Ectodermal cell (in vitro differentiated cells): ENCODE data around the gene GORASP1.
"Not testable (repeated sequence)": the region's sequence is repeated elsewhere in the genome, so short reads cannot be mapped to it uniquely, and the experiment has no call there.

Experiments used
- H3K27ac ChIP-seq: 2 replicates; pipeline ENCODE4 v1.7.0; 2013; ENCODE audit warnings: mild to moderate bottlenecking, low read depth, low read length; ENCODE audit not compliant: insufficient read depth, poor library complexity, severe bottlenecking
- H3K27me3 ChIP-seq: 2 replicates; pipeline ENCODE4 v1.7.0; 2013; ENCODE audit warnings: mild to moderate bottlenecking, low read length; ENCODE audit not compliant: insufficient read depth, control insufficient read depth, poor library complexity, severe bottlenecking
- H3K36me3 ChIP-seq: one replicate; pipeline ENCODE4 v1.7.0; 2013; ENCODE audit warnings: low read length; ENCODE audit not compliant: control insufficient read depth, insufficient read depth
- H3K4me1 ChIP-seq: one replicate; pipeline ENCODE4 v1.7.0; 2013; ENCODE audit warnings: low read length; ENCODE audit not compliant: control insufficient read depth, insufficient read depth
- H3K4me3 ChIP-seq: 2 replicates; pipeline ENCODE4 v1.7.0; 2013; ENCODE audit warnings: low read depth, low read length, control low read depth; ENCODE audit not compliant: insufficient read depth
- H3K9me3 ChIP-seq: 2 replicates; pipeline ENCODE4 v1.7.0; 2013; ENCODE audit warnings: mild to moderate bottlenecking, low read length, moderate library complexity; ENCODE audit not compliant: control insufficient read depth
- WGBS, 2 experiments: methylation state at CpG; one replicate each; pipeline ENCODE4 v1.1.7; 2013; ENCODE audit warnings: missing lambda C conversion rate in 2 of 2; 5-methylcytosine and 5-hydroxymethylcytosine counted together

GORASP1 gene

DNA sequence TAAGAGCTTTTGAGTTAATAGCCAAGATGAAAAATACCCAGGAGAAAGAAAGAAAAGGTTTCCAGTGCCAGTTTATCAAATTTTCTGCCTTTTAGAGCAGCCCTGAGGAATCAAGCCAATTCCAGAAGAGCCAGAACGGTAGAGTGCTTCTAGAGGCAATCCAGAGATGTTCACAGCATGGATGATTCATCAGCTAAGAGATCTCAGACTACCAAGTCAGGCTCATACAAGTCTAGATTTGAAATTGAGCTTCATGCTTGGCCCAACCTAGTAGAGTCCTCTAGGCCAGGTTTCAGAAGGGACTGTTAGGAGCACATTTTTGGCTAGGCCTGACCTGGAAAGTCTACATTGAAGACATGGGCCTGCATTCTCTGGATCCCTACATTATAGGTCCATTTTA lies 40.1 kb downstream of the GORASP1 start:
- Histone ChIP-seq H3K4me1 (no peaks in the 10 kb centered on the region), H3K36me3 (peaks cover 12% of the 10 kb centered on the region), H3K9me3 (no peaks in the 10 kb centered on the region), H3K27ac (no peak overlapping the region), H3K27me3 (no peaks in the 10 kb centered on the region), H3K4me3 (no peak overlapping the region)
- WGBS, 2 experiments, result 88 to 92% methylated on average over 1 of the region's 1 CpG

DNA sequence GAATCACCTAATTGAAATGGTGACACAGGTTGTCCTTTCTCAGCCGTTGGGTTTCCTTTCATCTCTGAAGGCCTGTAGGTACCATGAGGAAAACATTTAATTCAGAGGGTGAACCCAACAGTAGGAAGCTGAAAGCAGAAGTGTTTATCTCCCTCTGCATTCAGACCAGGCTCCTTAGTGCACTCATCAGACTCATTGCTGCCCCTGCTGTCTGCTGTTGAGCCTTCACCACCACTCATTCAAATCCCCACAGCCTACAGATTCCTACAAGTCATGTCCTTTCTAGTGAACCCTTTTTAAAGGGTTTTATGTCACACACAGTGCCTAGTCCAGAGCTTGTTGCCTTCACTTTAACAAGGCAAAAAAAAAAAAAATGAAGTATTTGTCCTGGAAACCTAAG lies 42.2 kb downstream of the GORASP1 start:
- WGBS, 2 experiments, result 46 to 53% methylated on average over 1 of the region's 1 CpG
- H3K4me3 ChIP-seq, result no peak overlapping the region
- H3K36me3 ChIP-seq, result peaks cover 8% of the 10 kb centered on the region
- no peak overlapping the region for H3K27ac ChIP-seq
- no peaks in the 10 kb centered on the region for H3K4me1 ChIP-seq
- H3K27me3 ChIP-seq, result no peaks in the 10 kb centered on the region
- H3K9me3 ChIP-seq, result no peaks in the 10 kb centered on the region

DNA sequence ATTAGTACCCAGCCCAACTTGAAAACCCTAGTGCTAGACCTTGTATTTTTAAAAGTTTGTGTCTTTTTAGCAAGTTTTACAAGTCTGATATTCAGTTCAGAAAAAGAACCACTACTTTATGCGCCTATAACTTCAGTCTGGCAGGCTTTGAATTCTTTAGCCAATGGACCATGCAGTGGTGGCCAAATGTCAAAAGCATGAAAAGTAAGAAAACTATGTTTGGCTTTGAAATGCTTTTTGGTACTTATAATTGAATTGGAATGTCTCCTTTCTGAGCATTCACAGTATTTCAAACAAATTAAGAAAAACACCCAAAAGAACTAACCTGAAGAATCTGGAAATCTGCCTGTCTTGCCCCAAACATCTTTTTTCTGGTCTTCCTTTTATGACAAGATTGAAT lies 42.8 kb downstream of the GORASP1 start:
- Histone ChIP-seq H3K4me3 (no peak overlapping the region), H3K9me3 (no peaks in the 10 kb centered on the region), H3K27me3 (no peaks in the 10 kb centered on the region), H3K36me3 (peaks cover 8% of the 10 kb centered on the region), H3K4me1 (no peaks in the 10 kb centered on the region), H3K27ac (no peak overlapping the region)
- WGBS, 2 experiments, result 100% methylated on average over 1 of the region's 1 CpG

GRCh38 chr3:39063143-39063542 lies 44.3 kb downstream of the GORASP1 start:
- Histone ChIP-seq H3K27me3 (no peaks in the 10 kb centered on the region), H3K27ac (no peak overlapping the region), H3K4me1 (no peaks in the 10 kb centered on the region), H3K9me3 (no peaks in the 10 kb centered on the region), H3K4me3 (no peak overlapping the region), H3K36me3 (peaks cover 8% of the 10 kb centered on the region)
- WGBS, 2 experiments, result 93 to 97% methylated on average over 3 of the region's 3 CpGs

DNA sequence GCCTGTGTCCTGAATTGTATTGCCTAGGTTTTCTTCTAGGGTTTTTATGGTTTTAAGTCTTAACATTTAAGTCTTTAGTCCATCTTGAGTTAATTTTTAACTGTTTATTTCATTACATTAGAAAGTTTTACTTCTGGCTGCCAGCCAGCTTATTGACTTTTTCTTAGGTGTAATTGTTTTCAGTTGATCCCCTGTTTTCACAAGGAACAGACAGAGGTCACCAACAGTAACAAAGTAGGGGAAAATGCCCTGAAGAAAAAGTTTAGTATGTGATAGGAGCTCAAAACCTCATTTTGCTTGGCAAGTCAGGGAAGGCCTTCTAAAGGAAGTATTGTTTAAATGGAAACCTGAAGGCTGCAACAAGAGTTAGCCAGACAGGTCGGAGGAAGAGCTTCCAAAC lies 45.2 kb downstream of the GORASP1 start:
- H3K4me1 ChIP-seq, result no peaks in the 10 kb centered on the region
- no peaks in the 10 kb centered on the region for H3K9me3 ChIP-seq
- 87 to 88% methylated on average over 1 of the region's 1 CpG for whole genome bisulfite sequencing, 2 experiments
- no peak overlapping the region for H3K27ac ChIP-seq
- peaks cover 8% of the 10 kb centered on the region for H3K36me3 ChIP-seq
- no peak overlapping the region for H3K4me3 ChIP-seq
- H3K27me3 ChIP-seq, result no peaks in the 10 kb centered on the region

DNA sequence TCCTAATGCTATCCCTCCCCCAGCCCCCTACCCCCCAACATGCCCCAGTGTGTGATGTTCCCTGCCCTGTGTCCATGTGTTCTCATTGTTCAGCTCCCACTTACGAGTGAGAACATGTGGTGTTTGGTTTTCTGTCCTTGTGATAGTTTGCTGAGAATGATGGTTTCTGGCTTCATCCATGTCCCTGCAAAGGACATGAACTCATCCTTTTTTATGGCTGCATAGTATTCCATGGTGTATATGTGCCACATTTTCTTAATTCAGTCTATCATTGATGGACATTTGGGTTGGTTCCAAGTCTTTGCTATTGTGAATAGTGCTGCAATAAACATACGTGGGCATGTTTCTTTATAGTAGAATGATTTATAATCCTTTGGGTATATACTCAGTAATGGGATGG lies 46.2 kb downstream of the GORASP1 start:
- not testable (repeated sequence) for H3K4me3 ChIP-seq, H3K27ac ChIP-seq, H3K27me3 ChIP-seq, H3K36me3 ChIP-seq, H3K4me1 ChIP-seq, H3K9me3 ChIP-seq
- WGBS, 2 experiments, result 92 to 100% methylated on average over 1 of the region's 2 CpGs

DNA sequence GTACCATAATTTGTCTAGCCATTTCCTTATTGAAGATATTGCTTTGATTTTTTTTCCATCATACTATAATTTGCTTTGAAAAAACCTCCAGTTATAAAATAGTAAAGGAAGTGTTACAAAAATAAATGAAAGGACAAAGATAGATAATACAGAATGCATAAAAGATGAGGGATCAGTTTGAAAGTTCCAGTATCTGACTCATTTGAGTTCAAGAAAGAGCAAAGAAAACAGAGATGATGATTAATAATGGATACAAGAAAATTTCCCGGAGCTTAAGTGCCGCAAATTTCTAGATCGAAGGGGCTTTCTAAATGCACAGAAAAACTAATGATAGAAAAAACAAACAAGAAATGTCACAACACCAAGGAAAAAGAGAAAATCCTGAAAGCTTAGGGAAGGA lies 51.3 kb downstream of the GORASP1 start:
- H3K9me3 ChIP-seq, result no peaks in the 10 kb centered on the region
- no peaks in the 10 kb centered on the region for H3K36me3 ChIP-seq
- no peak overlapping the region for H3K27ac ChIP-seq
- H3K4me1 ChIP-seq, result peaks cover 6% of the 10 kb centered on the region
- H3K4me3 ChIP-seq, result no peak overlapping the region
- 92 to 100% methylated on average over 3 of the region's 3 CpGs for WGBS, 2 experiments
- H3K27me3 ChIP-seq, result no peaks in the 10 kb centered on the region

GRCh38 chr3:39053696-39054095 lies 53.7 kb downstream of the GORASP1 start:
- Histone ChIP-seq H3K36me3 (no peaks in the 10 kb centered on the region), H3K4me3 (no peak overlapping the region), H3K4me1 (peaks cover 6% of the 10 kb centered on the region), H3K9me3 (no peaks in the 10 kb centered on the region), H3K27me3 (no peaks in the 10 kb centered on the region), H3K27ac (no peak overlapping the region)
- 91 to 93% methylated on average over 2 of the region's 2 CpGs for WGBS, 2 experiments

GRCh38 chr3:39052583-39052982 lies 54.8 kb downstream of the GORASP1 start:
- WGBS, 2 experiments, result 4 to 7% methylated on average over 8 to 10 of the region's 11 CpGs
- Histone ChIP-seq H3K36me3 (no peaks in the 10 kb centered on the region), H3K27me3 (no peaks in the 10 kb centered on the region), H3K4me1 (peaks cover 6% of the 10 kb centered on the region), H3K27ac (peak overlapping the region; percentile 93), H3K9me3 (no peaks in the 10 kb centered on the region), H3K4me3 (peak overlapping the region; percentile 62)

DNA sequence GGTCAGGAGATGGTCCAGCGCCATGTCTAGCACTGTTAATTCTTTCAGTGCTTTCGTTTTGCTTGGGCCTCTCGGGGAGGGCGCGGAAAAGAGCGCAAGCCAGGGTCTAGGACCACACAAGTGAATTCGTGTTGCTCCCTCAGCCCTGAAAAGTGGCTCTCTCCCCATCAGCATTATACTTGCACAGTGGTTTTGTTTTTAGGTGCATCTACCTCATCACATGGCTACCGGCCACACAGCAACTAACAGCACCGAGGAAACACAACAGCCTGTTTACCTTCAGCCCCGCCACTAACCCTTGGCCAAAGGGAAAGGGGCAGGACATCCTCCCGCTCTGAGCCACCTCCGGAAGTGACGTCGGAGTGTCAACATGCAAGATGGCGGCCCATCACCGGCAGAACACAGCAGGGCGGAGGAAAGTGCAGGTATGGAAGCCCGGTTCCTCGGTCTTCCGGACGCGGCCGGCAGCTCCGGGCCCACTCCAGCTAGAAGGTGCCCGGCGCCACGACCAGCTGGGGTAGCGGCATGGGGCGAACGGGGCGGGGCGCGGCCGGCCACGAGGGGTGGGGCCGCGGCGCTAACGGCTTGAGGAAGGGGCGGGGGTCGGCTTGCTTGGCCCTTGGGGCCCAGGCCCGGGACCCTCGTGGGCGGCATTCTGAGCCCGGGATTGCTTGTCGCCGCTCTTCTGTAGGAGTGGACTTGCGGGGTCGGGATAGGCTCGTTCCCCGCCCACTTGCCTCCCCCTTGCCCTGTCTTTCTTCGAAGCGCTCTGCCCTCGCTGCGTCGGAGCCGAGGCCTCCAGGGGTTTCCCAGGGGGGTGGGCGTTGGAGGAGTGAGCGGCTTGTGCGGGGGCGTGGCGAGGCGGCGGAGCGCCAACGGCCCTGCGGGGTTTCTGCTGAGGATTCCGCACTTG lies 55.5 kb downstream of the GORASP1 start, which contains the start of the genes SCN11A and WDR48:
Gene SCN11A, minus strand, starts transcription at position 296 of the 913 bp plus-strand sequence. CDS start 101,582 bp downstream, outside the sequence.
Gene WDR48, plus strand, starts transcription at position 368 of the 913 bp plus-strand sequence. Its CDS starts 10 bp downstream, at position 378.
- Histone ChIP-seq H3K4me3 (peak within 1 kb of the TSS; percentile 62), H3K9me3 (no peaks in the 10 kb centered on the region), H3K36me3 (no peaks in the 10 kb centered on the region), H3K4me1 (peaks cover 6% of the 10 kb centered on the region), H3K27ac (peak within 1 kb of the TSS; percentile 93), H3K27me3 (no peaks in the 10 kb centered on the region)
- WGBS, 2 experiments, result 3 to 4% methylated on average over 68 of the region's 68 CpGs
